Activated CD4-positive, alpha-beta T cell treated with anti-CD3 and anti-CD28 coated beads, Interleukin-2, amount 50 U/mL, for 48 hours (primary cell): ENCODE results near the gene SNX6.
"Not testable (repeated sequence)": the region's sequence is repeated elsewhere in the genome, so short reads cannot be mapped to it uniquely, and the experiment has no call there.

ENCODE experiments used
- DNase-seq, 2 experiments: peaks; one replicate each; pipeline ENCODE4 v3.0.0-alpha.2; 2020

Gene SNX6

DNA sequence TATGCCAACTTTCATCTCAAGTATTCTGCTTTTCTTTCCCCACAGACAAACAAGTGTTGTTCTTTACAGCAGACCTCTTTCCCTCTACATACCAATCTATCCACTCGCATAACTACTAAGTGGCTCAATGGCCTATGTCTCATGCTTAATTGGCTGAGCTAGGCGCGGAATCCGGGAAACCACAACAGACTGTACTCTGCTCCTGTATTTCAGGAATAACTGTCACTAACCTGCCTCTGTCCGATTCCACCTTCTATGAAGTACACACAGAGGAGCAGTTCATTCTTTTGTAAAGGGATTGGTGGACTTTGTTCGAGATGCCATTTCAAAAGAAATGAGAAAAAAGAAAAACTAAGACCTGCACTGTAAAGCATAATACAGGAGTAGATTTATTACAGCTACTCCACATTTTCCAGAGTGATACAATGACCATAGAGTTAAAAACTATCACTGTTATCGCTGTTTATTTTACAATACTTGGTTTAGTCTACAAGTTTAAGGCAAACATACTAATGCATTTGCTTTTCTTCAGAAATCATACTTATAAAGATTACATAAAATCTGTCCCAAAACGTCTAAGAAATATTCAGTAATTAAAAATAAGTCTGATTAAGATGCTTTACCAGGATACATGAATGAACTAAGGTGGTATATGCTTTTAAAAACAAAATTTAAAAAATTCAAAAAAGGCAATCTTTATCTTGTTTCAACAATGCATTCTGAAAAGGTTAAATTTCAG is 67.7 kb downstream of the SNX6 start:
- not testable (repeated sequence) for DNase-seq

DNA sequence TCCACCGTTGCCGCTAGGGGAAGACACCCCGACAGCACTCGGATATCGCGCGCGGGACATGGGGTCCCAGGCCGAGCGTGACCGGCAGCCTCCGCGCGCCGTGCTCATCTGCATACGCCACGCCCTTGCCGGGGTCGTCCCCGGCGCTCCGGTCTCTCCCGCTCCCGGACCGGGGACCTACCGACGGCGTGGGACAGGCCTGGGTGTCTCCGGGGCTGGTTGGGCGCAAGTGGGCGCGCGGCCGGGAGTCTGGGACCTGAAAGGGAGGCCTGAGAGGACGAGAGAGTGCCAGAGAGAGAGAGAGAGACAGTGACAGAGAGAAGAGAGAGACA is 73.5 kb downstream of the SNX6 start:
- not testable (repeated sequence) for DNase-seq

DNA sequence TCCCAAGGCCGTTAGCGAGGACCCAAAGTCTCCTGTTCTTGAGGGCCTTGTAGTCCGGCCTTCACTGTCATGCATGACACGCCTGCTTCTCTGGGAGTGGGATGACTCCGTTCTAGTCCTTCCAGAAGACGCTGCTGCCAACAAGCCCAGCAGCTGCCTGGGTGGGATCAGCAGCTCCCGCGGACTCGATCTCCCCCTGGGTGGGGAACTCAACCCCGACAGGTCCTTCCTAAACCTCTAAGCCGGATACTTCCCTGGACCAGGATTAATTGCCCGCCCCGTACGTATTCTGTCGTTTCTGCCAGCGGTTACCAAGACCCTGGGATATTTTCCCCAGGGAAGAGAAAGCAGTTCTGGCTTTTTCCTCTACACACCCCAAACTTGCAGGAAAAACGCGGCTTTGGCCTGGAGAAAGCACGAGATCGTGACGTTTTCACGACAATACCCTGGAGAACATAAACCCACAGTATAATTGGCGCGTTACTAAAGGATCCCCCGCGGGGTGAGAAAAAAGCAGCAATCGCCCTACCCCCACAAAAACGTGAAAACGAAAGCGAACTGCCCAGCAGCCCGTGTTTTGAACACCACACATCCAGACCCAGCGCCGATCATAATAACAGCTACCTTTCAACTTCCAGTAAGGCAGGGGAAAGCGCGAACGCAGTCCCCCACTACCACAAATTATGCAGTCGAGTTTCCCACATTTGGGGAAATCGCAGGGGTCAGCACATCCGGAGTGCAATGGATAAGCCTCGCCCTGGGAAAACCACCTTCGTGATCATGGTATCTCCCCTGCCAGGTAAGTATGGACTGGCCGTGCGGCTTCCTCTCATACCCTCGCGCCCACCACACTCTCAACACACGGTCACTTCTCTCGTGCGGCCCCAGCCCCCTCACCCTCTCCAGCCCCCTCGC is 74.1 kb downstream of the SNX6 start:
- not testable (repeated sequence) for DNase-seq

DNA sequence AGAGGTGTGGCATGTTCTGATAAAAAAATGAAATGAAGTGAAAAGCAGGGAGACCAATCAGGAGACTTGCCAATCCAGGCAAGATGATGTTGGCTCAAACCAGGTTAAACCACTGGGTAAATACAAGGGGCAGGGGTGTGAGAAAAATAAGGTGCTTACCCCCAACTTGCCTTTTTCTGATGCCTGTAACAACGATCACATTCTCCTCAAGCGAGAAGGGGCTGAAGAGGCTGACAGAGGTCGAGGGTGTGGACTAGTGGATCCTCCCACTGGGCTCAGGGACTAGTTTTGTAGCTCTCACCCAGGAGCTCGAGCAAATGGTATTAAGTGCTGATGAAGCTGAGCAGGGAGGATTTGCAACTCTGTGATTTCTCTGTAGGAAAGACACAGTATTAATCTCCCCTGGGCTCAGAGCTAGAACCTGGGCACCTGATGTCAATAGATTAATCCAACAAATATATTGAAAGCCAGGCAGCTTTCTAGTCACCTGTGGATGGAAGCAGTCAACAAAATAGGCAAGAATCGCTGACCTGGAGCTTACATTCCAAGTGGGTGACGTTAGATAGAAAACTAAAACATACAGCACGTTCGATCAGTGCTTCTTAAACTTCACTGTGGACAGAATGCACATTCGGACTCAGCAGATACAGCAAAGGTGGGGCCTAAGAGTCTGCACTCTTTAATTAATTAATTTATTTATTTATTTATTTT is 75.3 kb downstream of the SNX6 start:
- no peak for DNase-seq

DNA sequence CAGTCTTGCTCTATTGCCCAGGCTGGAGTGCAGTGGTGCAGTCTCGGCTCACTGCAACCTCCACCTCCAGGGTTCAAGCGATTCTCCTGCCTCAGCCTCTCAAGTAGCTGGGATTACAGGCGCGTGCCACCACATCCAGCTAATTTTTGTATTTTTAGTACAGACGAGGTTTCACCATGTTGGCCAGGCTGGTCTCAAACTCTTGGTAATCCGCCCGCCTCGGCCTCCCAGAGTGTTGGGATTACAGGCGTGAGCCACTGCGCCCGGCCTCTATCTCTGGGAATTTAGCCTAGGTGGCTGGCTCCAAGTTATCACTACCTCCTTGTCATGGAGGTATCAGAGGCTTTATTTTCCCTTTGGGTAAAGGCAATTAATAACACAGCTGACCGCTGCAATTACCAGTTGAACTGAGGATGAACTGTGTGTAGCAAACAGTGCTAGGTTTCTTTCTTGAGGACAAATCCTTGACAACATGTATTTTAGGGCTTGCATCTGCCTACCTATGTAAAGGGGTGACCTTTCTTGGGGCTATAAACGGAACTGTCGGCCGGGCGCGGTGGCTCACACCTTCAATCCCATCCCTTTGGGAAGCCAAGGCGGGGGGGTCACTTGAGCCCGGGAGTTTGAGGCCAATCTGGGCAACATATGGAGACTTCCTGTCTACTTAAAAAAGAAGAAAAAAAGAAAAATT is 80.5 kb downstream of the SNX6 start:
- not testable (repeated sequence) for DNase-seq

DNA sequence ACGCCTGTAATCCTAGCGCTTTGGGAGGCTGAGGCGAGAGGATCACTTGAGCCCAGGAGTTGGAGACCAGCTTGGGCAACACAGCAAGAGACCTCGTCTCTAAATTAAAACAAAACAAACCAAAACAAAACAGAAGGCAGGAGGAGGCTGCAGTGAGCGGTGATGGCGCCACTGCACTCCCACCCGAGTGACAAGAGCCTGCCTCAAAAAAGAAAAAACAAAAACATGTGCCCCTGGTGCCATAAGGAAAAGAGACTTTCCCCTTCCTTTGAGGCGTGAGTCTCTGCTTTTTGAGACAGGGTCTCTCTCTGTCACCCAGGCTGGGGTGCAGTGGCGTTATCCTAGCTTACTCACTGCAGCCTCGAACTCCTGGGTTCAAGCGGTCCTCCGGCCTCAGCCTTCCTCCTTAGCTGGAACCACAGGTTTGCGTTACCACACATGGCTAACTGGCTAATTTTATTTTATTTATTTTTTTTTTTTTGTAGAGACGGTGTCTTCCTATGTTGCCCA is 81.4 kb downstream of the SNX6 start:
- no peak for DNase-seq

DNA sequence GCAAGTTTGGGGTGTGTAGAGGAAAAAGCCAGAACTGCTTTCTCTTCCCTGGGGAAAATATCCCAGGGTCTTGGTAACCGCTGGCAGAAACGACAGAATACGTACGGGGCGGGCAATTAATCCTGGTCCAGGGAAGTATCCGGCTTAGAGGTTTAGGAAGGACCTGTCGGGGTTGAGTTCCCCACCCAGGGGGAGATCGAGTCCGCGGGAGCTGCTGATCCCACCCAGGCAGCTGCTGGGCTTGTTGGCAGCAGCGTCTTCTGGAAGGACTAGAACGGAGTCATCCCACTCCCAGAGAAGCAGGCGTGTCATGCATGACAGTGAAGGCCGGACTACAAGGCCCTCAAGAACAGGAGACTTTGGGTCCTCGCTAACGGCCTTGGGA is 82.8 kb downstream of the SNX6 start:
- DNase-seq, result not testable (repeated sequence)

DNA sequence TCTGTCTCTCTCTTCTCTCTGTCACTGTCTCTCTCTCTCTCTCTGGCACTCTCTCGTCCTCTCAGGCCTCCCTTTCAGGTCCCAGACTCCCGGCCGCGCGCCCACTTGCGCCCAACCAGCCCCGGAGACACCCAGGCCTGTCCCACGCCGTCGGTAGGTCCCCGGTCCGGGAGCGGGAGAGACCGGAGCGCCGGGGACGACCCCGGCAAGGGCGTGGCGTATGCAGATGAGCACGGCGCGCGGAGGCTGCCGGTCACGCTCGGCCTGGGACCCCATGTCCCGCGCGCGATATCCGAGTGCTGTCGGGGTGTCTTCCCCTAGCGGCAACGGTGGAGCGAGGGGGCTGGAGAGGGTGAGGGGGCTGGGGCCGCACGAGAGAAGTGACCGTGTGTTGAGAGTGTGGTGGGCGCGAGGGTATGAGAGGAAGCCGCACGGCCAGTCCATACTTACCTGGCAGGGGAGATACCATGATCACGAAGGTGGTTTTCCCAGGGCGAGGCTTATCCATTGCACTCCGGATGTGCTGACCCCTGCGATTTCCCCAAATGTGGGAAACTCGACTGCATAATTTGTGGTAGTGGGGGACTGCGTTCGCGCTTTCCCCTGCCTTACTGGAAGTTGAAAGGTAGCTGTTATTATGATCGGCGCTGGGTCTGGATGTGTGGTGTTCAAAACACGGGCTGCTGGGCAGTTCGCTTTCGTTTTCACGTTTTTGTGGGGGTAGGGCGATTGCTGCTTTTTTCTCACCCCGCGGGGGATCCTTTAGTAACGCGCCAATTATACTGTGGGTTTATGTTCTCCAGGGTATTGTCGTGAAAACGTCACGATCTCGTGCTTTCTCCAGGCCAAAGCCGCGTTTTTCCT is 83.4 kb downstream of the SNX6 start:
- not testable (repeated sequence) for DNase-seq

DNA sequence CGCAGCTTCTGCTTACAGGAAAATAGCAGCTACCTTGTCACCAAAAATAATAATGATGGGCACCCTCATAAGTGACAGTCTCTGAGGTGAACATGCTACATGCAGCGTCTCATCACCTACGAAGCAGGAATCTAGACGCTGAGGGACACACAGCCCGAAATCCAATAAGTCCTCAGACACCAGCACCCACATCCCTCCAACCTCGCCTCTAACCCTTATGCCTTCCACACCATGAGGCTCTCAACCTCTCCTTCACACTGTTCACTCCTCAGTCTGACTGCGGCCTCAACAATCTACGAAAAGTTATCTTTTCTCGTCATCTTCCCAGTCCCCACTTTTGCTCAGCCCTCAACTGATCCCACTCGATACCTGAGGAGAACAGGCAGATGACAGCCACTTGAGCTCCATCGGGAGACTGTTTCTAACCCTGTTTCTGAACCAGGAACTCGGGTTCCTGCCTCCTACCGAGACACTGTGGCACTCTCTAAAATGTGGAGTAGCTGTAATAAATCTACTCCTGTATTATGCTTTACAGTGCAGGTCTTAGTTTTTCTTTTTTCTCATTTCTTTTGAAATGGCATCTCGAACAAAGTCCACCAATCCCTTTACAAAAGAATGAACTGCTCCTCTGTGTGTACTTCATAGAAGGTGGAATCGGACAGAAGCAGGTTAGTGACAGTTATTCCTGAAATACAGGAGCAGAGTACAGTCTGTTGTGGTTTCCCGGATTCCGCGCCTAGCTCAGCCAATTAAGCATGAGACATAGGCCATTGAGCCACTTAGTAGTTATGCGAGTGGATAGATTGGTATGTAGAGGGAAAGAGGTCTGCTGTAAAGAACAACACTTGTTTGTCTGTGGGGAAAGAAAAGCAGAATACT is 89.5 kb downstream of the SNX6 start:
- DNase-seq, result not testable (repeated sequence)

DNA sequence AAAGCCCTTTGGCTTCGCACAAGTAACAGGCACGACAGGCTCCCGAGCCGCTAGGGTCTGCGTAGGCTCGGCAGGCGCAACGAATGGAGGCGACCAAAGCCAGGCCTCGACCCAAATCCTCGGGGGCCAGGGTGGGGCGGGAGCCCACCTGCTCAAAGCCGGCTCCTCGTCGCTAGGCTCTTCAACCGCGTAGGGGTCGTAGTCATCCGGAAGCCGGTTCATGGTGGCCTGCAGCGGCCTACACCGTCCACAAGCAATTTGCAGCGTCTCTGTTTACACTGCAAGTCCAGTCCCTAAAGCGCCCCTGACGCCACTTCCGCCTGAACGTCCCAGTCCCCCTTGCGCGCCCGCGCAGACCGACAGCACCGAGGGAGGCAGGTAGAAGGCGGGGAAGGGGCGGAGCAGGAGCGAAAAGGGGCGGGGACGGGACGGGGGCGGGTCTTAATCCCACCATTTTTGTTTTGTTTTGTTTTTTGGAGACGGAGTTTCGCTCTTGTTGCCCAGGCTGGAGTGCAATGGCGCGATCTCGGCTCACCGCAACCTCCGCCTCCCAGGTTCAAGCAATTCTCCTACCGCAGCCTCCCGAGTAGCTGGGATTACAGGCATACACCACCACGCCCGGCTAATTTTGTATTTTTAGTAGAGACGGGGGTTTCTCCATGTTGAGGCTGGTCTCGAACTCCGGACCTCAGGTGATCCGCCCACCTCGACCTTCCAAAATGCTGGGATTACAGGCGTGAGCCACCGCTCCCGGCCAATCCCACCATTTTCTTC is 90.4 kb downstream of the SNX6 start, which contains the start of gene EAPP:
Gene EAPP (minus strand): TSS at position 295 of the 774 bp plus-strand sequence. CDS start 73 bp downstream, at position 222.
- peak; percentile 95 to 96 for DNase-seq

DNA sequence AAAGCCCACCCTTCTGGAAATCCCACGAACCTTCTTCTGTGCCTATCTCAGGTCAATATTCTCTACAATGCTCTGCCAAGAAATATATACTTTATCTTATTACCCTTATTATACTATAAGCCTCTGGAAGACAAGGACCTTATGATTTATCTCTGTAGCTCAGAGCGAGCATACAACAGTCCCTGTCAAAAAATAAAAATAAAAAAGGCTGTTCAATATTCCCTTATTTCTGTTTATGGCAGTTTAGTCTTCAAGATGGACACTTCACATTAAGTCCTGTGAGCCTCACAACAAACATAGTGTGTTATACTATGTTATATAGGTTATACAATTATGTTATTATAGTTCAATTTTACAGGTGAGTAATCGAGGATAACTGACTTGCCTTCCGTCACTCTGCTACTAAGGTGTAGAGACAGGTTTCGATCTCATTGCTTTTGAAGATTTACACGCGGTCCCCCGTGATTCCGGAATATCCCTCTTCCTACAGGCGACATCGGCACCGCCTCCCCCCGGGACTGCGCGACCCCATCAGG is 91.0 kb downstream of the SNX6 start:
- DNase-seq, result no peak

DNA sequence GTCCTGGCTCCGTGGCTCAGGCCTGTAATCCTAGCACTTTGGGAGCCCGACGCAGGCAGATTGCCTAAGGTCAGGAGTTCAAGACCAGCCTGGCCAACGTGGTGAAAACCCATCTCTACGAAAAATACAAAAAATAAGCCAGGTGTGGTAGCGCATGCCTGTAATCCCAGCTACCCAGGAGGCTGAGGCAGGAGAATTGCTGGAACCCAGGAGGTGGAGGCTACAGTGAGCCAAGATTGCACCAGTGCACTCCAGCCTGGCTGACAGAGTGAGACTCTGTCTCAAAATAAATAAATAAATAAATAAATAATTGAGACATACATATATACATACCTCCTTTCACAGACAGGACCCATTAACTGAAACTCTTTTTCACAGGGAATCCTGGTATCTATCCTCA is 91.9 kb downstream of the SNX6 start:
- DNase-seq, result not testable (repeated sequence)

DNA sequence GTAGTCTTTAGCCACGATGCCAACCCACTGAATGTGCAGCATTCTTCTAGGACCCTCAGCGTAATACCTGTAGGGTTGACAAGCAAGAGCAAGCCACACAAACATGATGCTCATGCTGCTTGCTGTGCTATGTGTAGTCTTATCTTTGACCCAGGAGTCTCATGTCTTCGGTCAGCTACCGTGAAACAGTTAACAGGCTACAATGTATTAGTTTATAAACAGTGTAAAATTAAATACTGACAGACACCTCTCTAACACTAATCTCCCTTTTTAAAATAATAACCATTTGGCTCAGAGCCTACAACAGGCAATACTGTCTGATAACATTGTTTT is 92.3 kb downstream of the SNX6 start:
- DNase-seq, result no peak

DNA sequence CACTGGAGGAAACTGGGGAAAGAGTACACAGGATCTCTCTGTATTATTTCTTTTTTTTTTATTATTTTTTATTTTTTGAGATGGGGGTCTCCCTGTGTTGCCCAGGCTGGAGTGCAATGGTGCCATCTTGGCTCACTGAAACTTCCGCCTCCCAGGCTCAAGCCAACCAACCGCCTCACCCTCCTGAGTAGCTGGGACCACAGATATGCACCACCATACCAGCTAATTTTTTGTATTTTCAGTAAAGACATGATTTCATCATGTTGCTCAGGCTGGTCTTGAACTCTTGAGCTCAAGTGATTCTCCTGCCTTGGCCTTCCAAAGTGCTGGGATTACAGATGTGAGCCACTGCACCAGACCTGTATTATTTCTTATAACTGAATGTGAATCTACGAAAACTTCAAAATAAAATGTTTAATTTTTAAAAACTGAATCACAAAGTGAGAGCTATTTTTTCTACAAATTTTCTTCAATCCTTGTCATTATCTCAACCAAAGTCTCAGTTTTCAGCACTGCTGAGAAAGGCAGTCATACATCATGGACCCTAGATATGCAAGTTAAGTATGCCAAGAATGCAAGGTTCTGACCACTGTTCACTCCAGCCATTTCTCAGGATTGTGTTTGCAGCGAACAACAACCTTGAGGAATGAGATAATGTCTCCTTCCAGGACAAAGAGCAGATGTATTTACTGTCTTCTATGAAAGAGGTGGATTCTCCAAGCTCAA is 92.8 kb downstream of the SNX6 start:
- DNase-seq, result no peak

DNA sequence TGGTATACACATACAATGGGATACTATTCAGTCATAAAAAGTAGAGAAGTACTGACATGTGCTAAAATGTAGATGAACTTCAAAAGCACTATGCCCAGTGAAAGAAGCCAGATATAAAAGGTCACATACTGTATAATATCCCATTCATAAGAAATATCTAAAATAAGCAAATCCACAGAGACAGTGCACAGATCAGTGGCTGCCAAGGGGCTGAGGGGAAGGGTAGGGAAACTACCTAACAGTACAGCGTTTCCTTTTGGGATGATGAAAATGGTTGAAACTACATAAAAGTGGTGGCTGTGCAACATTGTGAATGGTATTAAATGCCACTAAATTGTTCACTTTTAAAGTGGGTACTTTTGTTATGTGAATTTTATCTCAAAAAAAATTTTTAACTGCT is 102.4 kb downstream of the SNX6 start:
- no peak for DNase-seq

DNA sequence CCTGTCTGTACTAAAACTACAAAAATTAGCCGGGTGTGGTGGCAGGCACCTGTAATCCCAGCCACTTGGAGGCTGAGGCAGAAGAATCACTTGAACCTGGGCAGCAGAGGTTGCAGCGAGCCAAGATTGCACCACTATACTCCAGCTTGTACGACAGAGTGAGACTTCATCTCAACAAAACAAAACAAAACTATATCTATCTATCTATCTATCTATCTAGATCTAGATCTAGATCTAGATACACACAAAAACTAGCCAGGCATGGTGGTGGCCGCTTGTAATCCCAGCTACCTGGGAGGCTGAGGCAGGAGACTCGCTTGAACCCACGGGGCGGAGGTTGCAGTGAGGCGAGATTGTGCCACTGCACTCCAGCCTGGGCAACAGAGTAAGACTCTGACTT is 105.7 kb downstream of the SNX6 start:
- not testable (repeated sequence) for DNase-seq

DNA sequence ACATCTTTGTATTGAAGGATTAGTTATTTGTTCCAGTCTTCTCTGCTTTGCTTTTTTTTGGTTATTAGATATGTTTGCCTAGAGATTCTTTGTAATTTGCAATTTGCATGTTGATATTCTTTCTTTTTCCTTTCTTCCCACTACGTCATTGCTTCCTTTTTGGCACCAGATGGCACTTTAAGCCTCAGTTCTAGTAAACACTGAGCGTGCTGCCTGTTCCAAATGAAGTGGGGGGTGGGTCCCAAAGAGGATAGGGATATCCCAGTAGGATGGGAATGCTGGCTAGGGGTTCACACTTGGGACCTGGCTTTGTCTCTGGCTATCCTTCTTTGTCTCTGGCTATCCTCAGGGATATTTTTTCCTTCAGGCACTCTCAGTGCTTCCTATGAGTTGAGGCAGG is 107.5 kb downstream of the SNX6 start:
- no peak for DNase-seq

DNA sequence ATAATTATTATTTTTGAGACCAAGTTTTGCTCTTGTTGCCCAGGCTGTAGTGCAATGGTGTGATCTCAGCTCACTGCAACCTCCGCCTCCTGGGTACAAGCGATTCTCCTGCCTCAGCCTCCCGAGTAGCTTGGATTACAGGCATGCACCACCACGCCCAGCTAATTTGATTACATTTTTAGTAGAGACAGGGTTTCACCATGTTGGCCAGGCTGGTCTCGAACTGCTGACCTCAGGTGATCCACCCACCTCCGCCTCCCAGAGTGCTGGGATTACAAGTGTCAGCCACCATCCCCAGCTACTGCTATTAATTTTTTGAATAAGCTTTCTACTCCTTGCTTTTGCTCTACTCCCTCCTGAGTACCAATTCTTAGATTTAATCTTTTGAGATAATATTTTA is 108.9 kb downstream of the SNX6 start:
- DNase-seq, result not testable (repeated sequence)
